Liver (tissue), 9 donors: ENCODE measurements around the gene ST3GAL3. TPM values are rescaled to one million over a fixed set of nuclear protein-coding genes. Genes with fewer than 3 reads are reported as not detected.

ENCODE experiments used
- DNase-seq: peaks from one replicate; pipeline ENCODE4 v3.0.0-alpha.2; 2017; ENCODE audit warnings: low spot score
- H3K27ac ChIP-seq, 2 donors: one replicate each; pipeline ENCODE4 v1.7.0; 2013; ENCODE audit warnings: inconsistent platforms in 2 of 2, low read length in 2 of 2, control low read depth in 1 of 2, low read depth in 1 of 2, mild to moderate bottlenecking in 1 of 2
- H3K27me3 ChIP-seq, 4 donors: one replicate each; pipeline versions ENCODE4 v1.6.1 to v1.7.0; 2013; ENCODE audit warnings: low read length in 3 of 4, inconsistent platforms in 1 of 4, mild to moderate bottlenecking in 1 of 4, moderate library complexity in 1 of 4; ENCODE audit not compliant: control insufficient read depth in 4 of 4, insufficient read depth in 4 of 4
- H3K36me3 ChIP-seq, 4 donors: one replicate each; pipeline versions ENCODE4 v1.6.1 to v1.7.0; 2013; ENCODE audit warnings: low read length in 3 of 4, mild to moderate bottlenecking in 3 of 4, low read depth in 1 of 4, moderate library complexity in 1 of 4; ENCODE audit not compliant: control insufficient read depth in 4 of 4, insufficient read depth in 3 of 4
- H3K4me1 ChIP-seq, 4 donors: one replicate each; pipeline versions ENCODE4 v1.6.1 to v1.7.0; 2013; ENCODE audit warnings: low read length in 3 of 4, mild to moderate bottlenecking in 3 of 4, moderate library complexity in 1 of 4; ENCODE audit not compliant: control insufficient read depth in 4 of 4, insufficient read depth in 4 of 4
- H3K4me3 ChIP-seq, 3 donors: one replicate each; pipeline versions ENCODE4 v1.6.1 to v1.7.0; 2013; ENCODE audit warnings: low read length in 3 of 3, control low read depth in 1 of 3, low read depth in 1 of 3, mild to moderate bottlenecking in 1 of 3
- H3K9ac ChIP-seq, 2 donors: one replicate each; pipeline ENCODE4 v1.7.0; 2013; ENCODE audit warnings: low read length in 2 of 2, mild to moderate bottlenecking in 2 of 2, moderate library complexity in 2 of 2, control low read depth in 1 of 2, low read depth in 1 of 2
- H3K9me3 ChIP-seq, 4 donors: one replicate each; pipeline versions ENCODE4 v1.6.1 to v1.7.0; 2013; ENCODE audit warnings: low read length in 3 of 4; ENCODE audit not compliant: control insufficient read depth in 4 of 4
- ATF3 ChIP-seq: IDR thresholded peaks from 2 replicates; pipeline ENCODE4 v1.6.1; 2016; ENCODE audit warnings: antibody characterized with exemption
- CTCF ChIP-seq: fragments of 150-350 bp; IDR thresholded peaks from 2 replicates; pipeline ENCODE4 v1.5.1; 2017; ENCODE audit warnings: improper control_type of control experiment, low read depth, low read length; ENCODE audit not compliant: missing input control
- EGR1 ChIP-seq, 2 donors: IDR thresholded peaks; 2 replicates each; pipeline ENCODE4 v1.6.1; 2016 to 2018; ENCODE audit warnings: antibody characterized with exemption in 2 of 2, low read depth in 2 of 2
- FOXA1 ChIP-seq: IDR thresholded peaks from 2 replicates; pipeline ENCODE4 v1.6.1; 2016; ENCODE audit warnings: antibody characterized with exemption
- FOXA2 ChIP-seq: IDR thresholded peaks from 2 replicates; pipeline ENCODE4 v1.6.1; 2016; ENCODE audit warnings: antibody characterized with exemption
- GABPA ChIP-seq, 2 donors: IDR thresholded peaks in 1 of 2; conservative IDR thresholded peaks in 1 of 2; 2 replicates each; pipeline ENCODE4 v1.6.1; 2016; ENCODE audit warnings: antibody characterized with exemption in 2 of 2, mild to moderate bottlenecking in 1 of 2, moderate library complexity in 1 of 2
- HNF4A ChIP-seq, 2 donors: conservative IDR thresholded peaks; 2 replicates each; pipeline ENCODE4 v1.6.1; 2016; ENCODE audit warnings: antibody characterized with exemption in 2 of 2, mild to moderate bottlenecking in 2 of 2
- HNF4G ChIP-seq: IDR thresholded peaks from 2 replicates; pipeline ENCODE4 v1.6.1; 2016; ENCODE audit warnings: antibody characterized with exemption
- JUND ChIP-seq, 2 donors: IDR thresholded peaks; 2 replicates each; pipeline ENCODE4 v1.6.1; 2016; ENCODE audit warnings: antibody characterized with exemption in 2 of 2
- MAX ChIP-seq: IDR thresholded peaks from 2 replicates; pipeline ENCODE4 v1.6.1; 2016; ENCODE audit warnings: antibody characterized with exemption
- NR2F2 ChIP-seq: IDR thresholded peaks from 2 replicates; pipeline ENCODE4 v1.6.1; 2016; ENCODE audit warnings: antibody characterized with exemption
- RAD21 ChIP-seq, 2 donors: IDR thresholded peaks; 2 replicates each; pipeline ENCODE4 v1.6.1; 2016; ENCODE audit warnings: antibody characterized with exemption in 2 of 2, mild to moderate bottlenecking in 2 of 2
- REST ChIP-seq: IDR thresholded peaks from 2 replicates; pipeline ENCODE4 v1.6.1; 2016; ENCODE audit warnings: antibody characterized with exemption, mild to moderate bottlenecking
- RXRA ChIP-seq, 2 donors: IDR thresholded peaks; 2 replicates each; pipeline ENCODE4 v1.6.1; 2017 to 2018; ENCODE audit warnings: antibody characterized with exemption in 2 of 2, mild to moderate bottlenecking in 1 of 2
- SP1 ChIP-seq: IDR thresholded peaks from 2 replicates; pipeline ENCODE4 v1.6.1; 2018; ENCODE audit warnings: antibody characterized with exemption, mild to moderate bottlenecking
- TAF1 ChIP-seq: conservative IDR thresholded peaks from 2 replicates; pipeline ENCODE4 v1.6.1; 2016; ENCODE audit warnings: antibody characterized with exemption, mild to moderate bottlenecking
- YY1 ChIP-seq: IDR thresholded peaks from 2 replicates; pipeline ENCODE4 v1.6.1; 2016; ENCODE audit warnings: antibody characterized with exemption, mild to moderate bottlenecking
- ZBTB33 ChIP-seq: IDR thresholded peaks from 2 replicates; pipeline ENCODE4 v1.6.1; 2016; ENCODE audit warnings: antibody characterized with exemption
- WGBS: extraction: QIAGEN DNeasy Blood & Tissue Kit; methylation state at CpG from one replicate; pipeline ENCODE4 v1.1.7; 2013; 5-methylcytosine and 5-hydroxymethylcytosine counted together
- polyA plus RNA-seq, 2 donors: library from polyadenylated mRNA; stranded (reverse) in 1 of 2; unstranded in 1 of 2; fragments of 200-250 nt in 1 of 2; fragments of >200 nt in 1 of 2; fragmentation: Nextera tagmentation in 1 of 2; extraction: Ambion mirVana in 1 of 2; gene quantifications; one replicate each; pipeline versions ENCODE4 v1.2.1 to v1.2.3, GENCODE V29; 2013 to 2015
- total RNA-seq, 2 donors: library from RNA; depleted of rRNA; stranded (reverse); fragments of >200 nt; gene quantifications; one replicate each; pipeline ENCODE4 v1.2.3, GENCODE V29; 2014
- donor health status: healthy.
- donor health status: healthy.
- donor health status: healthy.
- donor health status: healthy.
- donor health status: healthy.

ST3GAL3 gene
- total and polyA plus RNA-seq, 4 donors = 4.9 to 11.4 (median 8.1) TPM

- Histone ChIP-seq H3K27ac (no peak overlapping the region), H3K9ac (no peak overlapping the region), H3K4me3 (no peak overlapping the region), H3K36me3 (peaks cover 0 to 3% (median 0%) of the 10 kb centered on the region in 4 donors), H3K9me3 (no peaks in the 10 kb centered on the region), H3K4me1 (peaks cover 10 to 27% (median 15%) of the 10 kb centered on the region in 4 donors), H3K27me3 (no peaks in the 10 kb centered on the region)
- no peak for DNase-seq
- no peak for TF ChIP-seq FOXA2
- no peak for TF ChIP-seq HNF4A (conservative IDR thresholded peaks at IDR 0.05)
- no peak for TF ChIP-seq TAF1
- no peak for TF ChIP-seq EGR1 (IDR thresholded peaks at IDR 0.05; ENCODE audit: low read depth in 2 of 2)
- no peak for TF ChIP-seq SP1
- TF ChIP-seq RXRA (IDR thresholded peaks at IDR 0.05) = no peak
- no peak for TF ChIP-seq JUND (IDR thresholded peaks at IDR 0.05)
- no peak for TF ChIP-seq HNF4G
- no peak for TF ChIP-seq YY1
- no peak for TF ChIP-seq REST
- TF ChIP-seq ZBTB33 = no peak
- no peak for TF ChIP-seq RAD21 (IDR thresholded peaks at IDR 0.05)
- TF ChIP-seq CTCF = no peak
- TF ChIP-seq FOXA1 = no peak
- no peak for TF ChIP-seq ATF3
- 69% methylated on average over 5 of the region's 5 CpGs for WGBS
Observed at GRCh38 chr1:43934986-43935324, 227.6 kb downstream of the ST3GAL3 start.

GRCh38 chr1:43935711-43936427, 228.5 kb downstream of the ST3GAL3 start:
- H3K4me1 ChIP-seq = peaks cover 10 to 27% (median 15%) of the 10 kb centered on the region in 4 donors
- no peaks in the 10 kb centered on the region for H3K9me3 ChIP-seq
- no peaks in the 10 kb centered on the region for H3K36me3 ChIP-seq
- H3K27me3 ChIP-seq = no peaks in the 10 kb centered on the region
- no peak overlapping the region for H3K9ac ChIP-seq
- peak overlapping the region in 1 of 3 donors; percentile 48 for H3K4me3 ChIP-seq
- no peak overlapping the region for H3K27ac ChIP-seq
- WGBS = 13% methylated on average over 48 of the region's 48 CpGs
- DNase-seq = no peak
- TF ChIP-seq CTCF = no peak
- TF ChIP-seq GABPA (IDR thresholded peaks at IDR 0.05 in 1 of 2, conservative IDR thresholded peaks at IDR 0.05 in 1 of 2) = no peak
- TF ChIP-seq TAF1 = no peak
- TF ChIP-seq NR2F2 = no peak
- no peak for TF ChIP-seq ZBTB33
- TF ChIP-seq EGR1 (IDR thresholded peaks at IDR 0.05; ENCODE audit: low read depth in 2 of 2) = no peak
- no peak for TF ChIP-seq FOXA1
- TF ChIP-seq FOXA2 = no peak
- no peak for TF ChIP-seq RAD21 (IDR thresholded peaks at IDR 0.05)
- TF ChIP-seq ATF3 = no peak
- no peak for TF ChIP-seq SP1
- no peak for TF ChIP-seq YY1
- no peak for TF ChIP-seq MAX
- TF ChIP-seq HNF4G = no peak
- no peak for TF ChIP-seq RXRA (IDR thresholded peaks at IDR 0.05)
- TF ChIP-seq JUND (IDR thresholded peaks at IDR 0.05) = no peak
